HG02798 (cell line): Measurements from ENCODE around the gene GID4.

ENCODE experiments used
- ATAC-seq: cut with Tn5 transposase; IDR thresholded peaks from one replicate; pipeline ENCODE4 v1.9.1; 2021; ENCODE audit warnings: mild to moderate bottlenecking; ENCODE audit not compliant: unreplicated experiment, poor library complexity

GID4 gene

GRCh38 chr17:18040261-18040858 lies 1.2 kb downstream of the GID4 start:
- ATAC-seq: no peak

GRCh38 chr17:18041776-18042175 lies 2.6 kb downstream of the GID4 start:
- no peak for ATAC-seq

- ATAC-seq: no peak
These were observed 3.8 kb downstream of the GID4 start for GRCh38 chr17:18042983-18043382.

GRCh38 chr17:18043491-18043890 lies 4.3 kb downstream of the GID4 start:
- no peak for ATAC-seq

DNA sequence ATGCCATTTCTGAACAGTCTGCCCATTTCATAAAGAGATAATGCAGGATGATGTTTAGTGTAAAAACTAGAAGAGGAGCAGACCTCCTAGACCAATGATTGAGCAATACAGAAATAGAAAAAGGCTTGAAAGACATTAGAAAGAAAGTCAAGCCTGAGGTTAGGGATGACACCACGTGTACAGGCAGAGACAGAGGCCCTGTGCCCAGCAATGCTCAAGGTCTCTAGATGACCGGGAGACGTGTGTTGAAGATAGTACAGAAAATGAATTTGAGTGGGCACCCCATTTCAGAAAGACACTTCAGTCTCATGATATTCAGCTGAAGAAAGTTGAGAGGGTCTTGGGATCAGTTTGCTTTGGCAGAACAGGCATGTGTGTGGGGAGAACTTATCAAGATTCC lies 5.4 kb downstream of the GID4 start:
- ATAC-seq: no peak

- no peak for ATAC-seq
These were observed 6.6 kb downstream of the GID4 start for GRCh38 chr17:18045691-18046350.

DNA sequence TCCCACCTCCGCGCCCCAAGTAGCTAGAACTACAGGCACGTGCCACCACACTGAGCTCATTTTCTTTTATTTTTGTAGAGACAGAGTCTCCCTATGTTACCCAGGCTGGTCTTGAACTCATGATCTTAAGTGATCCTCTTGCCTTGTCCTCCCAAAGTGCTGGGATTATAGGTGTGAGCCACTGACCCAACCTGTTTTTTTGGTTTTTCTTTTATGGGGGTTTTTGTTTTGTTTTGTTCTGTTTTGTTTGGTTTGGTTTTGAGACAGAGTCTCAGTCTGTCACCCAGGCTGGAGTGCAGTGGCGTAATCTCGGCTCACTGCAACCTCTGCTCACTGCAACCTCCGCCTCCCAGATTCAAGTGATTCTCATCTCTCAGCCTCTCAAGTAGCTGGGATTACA lies 16.4 kb downstream of the GID4 start:
- no peak for ATAC-seq

DNA sequence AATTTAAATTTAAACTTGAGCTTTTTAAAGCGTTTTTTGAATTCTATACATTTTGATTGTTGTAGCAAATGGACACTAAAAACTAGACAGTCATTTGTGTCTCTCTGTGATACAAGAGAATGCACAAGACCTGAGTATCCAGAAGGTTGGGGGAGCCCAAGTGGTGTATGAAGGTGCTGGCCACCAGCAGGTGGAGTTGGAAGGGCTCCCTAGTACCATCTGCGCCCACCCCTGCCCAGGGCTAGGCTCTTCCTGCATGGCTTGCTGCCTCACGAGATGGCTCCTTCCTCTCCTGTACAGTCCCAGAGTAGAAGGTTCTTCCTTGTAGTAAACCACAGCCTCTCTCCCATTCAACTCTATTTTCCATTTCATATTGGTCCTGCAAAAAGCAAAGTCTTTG lies 17.0 kb downstream of the GID4 start:
- no peak for ATAC-seq

DNA sequence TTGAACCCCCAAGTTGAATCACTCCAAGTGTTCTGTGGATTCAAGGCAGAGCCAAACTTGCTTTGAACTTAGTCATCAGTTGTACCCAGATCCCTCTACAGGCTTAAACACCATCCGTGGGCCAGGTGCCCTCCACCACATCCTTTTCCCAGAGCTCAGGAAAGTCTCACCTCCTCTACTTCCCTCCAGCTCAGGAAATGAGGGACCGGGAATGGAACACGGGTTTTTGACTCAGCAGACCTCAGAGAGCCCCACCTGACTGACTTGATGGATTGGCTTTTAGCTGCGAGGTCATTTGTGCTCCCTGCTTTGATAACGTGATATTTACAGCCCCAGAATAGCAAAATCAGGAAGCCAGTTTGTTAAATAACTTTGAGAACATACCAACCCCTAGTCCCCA lies 20.1 kb downstream of the GID4 start:
- ATAC-seq: no peak

DNA sequence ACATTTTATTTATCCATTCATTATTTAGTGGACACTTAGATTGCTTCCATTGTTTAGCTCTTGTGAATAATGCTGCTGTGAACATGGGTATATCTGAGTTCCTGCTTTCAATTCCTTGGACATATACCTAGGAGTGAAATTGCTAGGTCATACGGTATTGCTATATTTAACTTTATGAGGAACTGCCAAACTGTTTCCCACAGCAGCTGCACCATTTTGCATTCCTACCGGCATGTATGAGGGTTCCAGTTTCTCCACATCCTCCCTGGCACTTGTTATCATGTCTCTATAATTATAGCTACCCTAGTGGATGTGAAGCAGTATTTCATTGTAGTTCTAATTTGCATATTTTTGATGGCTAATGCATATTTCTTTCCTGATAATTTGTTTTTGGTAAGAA lies 24.8 kb downstream of the GID4 start:
- ATAC-seq: no peak

DNA sequence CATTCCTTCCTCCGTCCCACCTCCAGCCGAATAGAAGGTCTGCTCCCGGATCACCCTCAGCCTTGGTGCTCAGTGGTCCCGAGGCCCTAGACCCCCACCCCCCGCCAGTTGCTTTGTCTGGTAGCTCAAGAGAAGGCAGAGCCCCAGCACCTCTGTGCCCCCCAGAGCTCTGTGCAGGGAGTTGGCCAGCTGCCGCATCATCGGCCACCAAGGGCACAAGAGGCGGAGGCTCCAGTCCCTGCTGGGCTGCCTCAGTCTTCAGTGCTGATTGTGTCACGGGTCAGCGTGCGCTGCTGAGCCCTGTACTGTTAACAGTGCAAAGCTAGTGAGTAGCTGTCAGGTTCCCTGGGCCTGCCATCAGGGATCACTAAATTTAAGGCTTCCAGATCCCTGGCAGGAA lies 26.3 kb downstream of the GID4 start:
- no peak for ATAC-seq

GRCh38 chr17:18066866-18067265 lies 27.7 kb downstream of the GID4 start:
- no peak for ATAC-seq

- ATAC-seq: no peak
These were observed 29.9 kb downstream of the GID4 start for GRCh38 chr17:18069101-18069500.

DNA sequence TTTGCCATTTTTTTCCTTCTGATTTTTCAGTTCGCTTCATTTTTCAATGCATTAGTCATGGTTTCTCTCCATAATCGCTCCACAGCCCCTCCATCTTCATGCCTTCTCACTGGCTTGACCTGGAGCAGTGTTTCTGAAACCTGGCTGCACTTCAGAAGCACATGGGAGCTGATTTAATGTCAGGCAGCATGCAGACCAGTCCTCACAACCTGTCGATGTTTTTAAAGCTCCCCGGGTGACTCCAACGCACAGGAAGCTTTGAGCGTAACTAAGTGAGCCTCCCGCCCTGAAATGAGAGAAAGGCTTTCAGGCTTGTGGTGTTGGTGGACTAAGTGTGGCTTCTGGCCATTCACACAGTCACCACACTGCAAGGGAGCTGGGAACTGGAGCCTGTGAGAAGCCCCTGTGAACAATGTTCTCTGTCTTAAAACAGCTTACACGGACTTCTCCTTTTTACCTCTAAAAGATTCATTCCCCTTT lies 31.7 kb downstream of the GID4 start:
- no peak for ATAC-seq

GRCh38 chr17:18071751-18072150 lies 32.5 kb downstream of the GID4 start:
- ATAC-seq: no peak

DNA sequence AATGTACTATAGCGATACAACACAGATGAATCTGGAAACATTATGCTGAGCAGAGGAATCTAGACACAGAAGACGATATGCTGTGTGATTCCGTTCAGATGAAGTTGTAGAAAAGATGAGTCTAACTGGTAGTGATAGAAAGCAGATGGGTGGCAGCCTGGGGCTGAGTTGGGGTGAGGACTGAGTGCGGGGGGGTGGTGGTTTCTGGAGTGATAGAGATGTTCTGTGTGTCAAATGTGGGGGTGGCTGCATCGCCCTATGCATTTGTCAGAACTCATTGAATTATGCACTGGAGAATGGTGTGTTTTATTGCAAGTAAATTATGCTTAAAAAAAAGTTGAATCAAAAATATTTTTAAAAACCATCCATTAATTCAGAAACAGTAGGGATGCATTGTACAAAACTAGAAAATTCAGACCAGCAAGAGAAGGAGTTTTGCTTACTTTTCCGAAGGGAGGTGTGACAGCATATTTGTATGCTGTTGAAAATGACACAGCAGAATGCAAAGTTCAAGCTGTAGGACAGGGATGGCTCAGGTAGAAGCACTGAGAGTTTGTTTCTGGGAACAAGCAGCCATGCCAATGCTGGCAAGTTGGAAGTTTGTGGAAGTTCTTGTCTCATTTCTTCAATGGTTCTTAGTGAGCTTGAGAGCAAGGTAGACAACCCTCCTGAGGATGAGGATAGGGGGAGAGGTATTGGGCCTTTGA lies 35.5 kb downstream of the GID4 start:
- no peak for ATAC-seq

GRCh38 chr17:18076936-18077335 lies 37.7 kb downstream of the GID4 start:
- no peak for ATAC-seq

DNA sequence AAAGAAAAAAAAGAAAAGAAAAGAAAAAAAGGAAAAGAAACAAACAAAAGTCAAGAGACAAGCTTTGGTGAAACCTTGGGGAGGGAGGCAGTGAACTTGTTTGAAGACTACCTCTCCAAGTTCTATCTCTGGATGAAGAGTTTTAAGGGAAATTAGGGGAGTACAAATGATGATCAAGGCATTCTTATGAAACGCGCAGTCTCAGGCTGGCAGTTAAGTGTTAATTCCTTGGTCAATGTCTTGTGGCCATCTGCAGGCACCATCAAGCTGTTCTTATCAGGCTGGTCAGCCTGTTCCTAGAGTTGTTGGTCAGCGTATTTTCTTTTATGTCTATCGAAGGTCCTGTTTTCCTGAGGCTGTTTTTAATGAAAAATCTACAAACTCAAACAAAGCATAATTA lies 40.3 kb downstream of the GID4 start:
- ATAC-seq: no peak

GRCh38 chr17:18084256-18084655 lies 45.0 kb downstream of the GID4 start:
- ATAC-seq: no peak

- peak; percentile 89 for ATAC-seq
These were observed 48.6 kb downstream of the GID4 start, which contains the start of gene DRG2 for GRCh38 chr17:18087610-18088491. DRG2 (plus strand) TSS chr17:18087948; CDS start chr17:18088024, 76 bp downstream.

DNA sequence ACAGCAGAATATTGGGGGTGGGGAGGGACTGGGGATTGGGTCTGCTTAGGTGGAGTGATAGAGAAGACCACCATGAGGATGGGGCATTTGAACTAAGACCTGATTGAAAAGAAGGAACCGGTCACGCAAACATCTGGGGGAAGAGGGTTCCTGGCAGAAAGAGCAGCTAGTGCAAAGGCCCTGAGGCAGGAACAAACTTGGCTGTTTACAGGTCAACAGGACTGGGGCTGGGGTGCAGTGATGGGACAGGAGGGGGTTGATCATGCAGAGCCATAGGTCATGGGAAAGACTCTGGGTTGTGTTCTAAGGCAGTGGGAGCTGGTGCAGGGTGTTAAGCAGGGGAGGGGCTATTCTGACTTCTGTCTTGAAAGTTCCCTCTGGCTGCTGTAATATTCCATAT lies 50.4 kb downstream of the GID4 start:
- no peak for ATAC-seq
